ENCODE data around the gene SSB.
"Not testable (repeated sequence)": the region's sequence is repeated elsewhere in the genome, so short reads cannot be mapped to it uniquely, and the experiment has no call there.

SSB gene

DNA sequence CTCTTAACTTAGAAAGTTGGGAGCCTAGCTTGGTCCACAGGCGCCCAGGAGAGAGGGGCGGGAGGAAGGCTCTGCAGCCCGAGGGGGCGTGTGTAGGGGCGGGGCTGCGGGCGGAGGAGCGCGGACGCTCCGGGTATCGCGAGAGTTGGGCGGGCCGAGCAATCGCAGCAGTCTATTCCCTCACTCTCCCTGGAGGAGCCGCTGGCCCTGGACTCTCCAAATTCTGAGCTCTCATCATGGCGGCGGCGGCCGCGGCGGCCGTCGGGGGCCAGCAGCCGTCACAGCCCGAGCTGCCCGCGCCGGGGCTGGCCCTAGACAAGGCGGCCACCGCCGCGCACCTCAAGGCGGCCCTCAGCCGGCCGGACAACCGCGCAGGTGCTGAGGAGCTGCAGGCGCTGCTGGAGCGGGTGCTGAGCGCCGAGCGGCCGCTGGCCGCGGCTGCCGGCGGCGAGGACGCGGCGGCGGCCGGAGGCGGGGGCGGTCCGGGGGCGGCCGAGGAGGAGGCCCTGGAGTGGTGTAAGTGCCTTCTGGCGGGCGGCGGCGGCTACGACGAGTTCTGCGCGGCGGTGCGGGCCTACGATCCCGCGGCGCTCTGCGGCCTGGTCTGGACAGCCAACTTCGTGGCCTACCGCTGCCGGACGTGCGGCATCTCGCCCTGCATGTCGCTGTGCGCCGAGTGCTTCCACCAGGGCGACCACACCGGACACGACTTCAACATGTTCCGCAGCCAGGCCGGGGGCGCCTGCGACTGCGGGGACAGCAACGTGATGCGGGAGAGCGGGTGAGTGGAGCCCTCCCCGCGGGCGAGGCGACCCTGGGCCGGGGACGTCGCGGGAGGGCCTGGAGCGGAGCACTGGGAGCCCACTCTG is 28.8 kb downstream of the SSB start, which contains the start of gene UBR3:
TSS of gene UBR3 (plus strand) at position 183 of the 869 bp plus-strand sequence. CDS start at position 237, 54 bp downstream.
- TF ChIP-seq CTCF (IDR thresholded peaks at IDR 0.05; ENCODE audit: low read depth, low read length, missing control alignments) = no peak
- in situ Hi-C loops (cut with HindIII; ENCODE audit: low sequenced_read_pairs) = no loop called here
- peak; percentile 82 for DNase-seq (ENCODE audit: low read depth)
- H3K4me3 ChIP-seq (ENCODE audit: low read depth, low read length) = peak within 1 kb of the TSS; percentile 75

- no peak for TF ChIP-seq CTCF (IDR thresholded peaks at IDR 0.05; ENCODE audit: low read depth, low read length, missing control alignments)
- DNase-seq (ENCODE audit: low read depth) = no peak
- peak overlapping the region; percentile 75 for H3K4me3 ChIP-seq (ENCODE audit: low read depth, low read length)
- in situ Hi-C loops (cut with HindIII; ENCODE audit: low sequenced_read_pairs) = no loop called here
These were observed 29.6 kb downstream of the SSB start for GRCh38 chr2:169828141-169828811.

DNA sequence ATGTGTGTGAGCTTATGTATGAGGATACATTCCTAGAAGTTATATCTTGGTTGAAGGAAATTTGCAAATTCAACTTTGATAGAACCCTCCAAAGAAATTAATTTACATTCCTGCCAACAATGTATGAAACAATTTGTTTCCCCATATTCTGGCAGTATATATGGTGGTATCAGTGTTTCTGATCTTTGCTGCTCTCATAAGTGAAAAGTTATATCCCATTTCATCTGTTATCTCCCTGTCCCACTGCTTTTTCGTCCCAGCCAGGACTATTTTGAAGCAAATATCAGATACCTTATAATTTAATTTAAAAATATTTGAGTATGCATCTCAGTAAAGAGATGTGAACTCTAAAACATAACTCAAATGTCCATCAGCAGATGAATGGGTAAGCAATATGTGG is 35.7 kb downstream of the SSB start:
- TF ChIP-seq CTCF (IDR thresholded peaks at IDR 0.05; ENCODE audit: low read depth, low read length, missing control alignments) = no peak
- H3K4me3 ChIP-seq (ENCODE audit: low read depth, low read length) = no peak overlapping the region
- in situ Hi-C loops (cut with HindIII; ENCODE audit: low sequenced_read_pairs) = no loop called here
- DNase-seq (ENCODE audit: low read depth) = no peak

DNA sequence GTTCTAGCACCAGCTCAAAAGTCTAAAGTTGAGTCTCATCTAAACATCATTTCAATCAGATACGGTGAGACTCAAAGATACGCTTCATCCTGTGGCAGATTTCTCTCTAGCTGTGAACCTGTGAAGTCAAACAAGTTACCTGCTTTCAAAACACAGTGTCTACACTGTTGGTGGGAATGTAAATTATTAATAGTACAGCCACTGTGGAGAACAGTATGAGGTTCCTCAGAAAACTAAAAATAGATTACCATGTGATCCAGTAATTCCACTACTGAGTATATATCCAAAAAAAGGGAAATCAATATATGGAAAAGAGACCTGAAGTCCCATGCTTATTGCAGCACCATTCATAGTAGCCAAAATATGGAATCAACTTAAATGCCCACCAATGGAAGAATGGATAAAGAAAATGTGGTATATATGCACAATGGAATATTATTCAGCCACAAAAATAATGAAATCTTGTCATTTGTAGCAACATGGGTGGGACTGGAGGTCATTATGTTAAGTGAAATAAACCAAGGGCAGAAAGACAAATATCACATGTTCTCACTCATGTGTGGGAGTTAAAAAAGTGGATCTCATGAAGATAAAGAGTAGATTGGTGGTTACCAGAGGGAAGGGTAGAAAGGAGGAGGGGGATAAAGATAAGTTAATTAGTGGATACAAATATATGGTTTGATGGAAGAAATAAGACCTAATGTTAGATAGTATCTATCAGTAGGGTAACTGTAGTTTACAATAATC is 40.2 kb downstream of the SSB start:
- DNase-seq (ENCODE audit: low read depth) = no peak
- in situ Hi-C loops (cut with HindIII; ENCODE audit: low sequenced_read_pairs) = no loop called here
- no peak for TF ChIP-seq CTCF (IDR thresholded peaks at IDR 0.05; ENCODE audit: low read depth, low read length, missing control alignments)
- no peak overlapping the region for H3K4me3 ChIP-seq (ENCODE audit: low read depth, low read length)

- no peak for TF ChIP-seq CTCF (IDR thresholded peaks at IDR 0.05; ENCODE audit: low read depth, low read length, missing control alignments)
- no peak overlapping the region for H3K4me3 ChIP-seq (ENCODE audit: low read depth, low read length)
- DNase-seq (ENCODE audit: low read depth) = no peak
- in situ Hi-C loops (cut with HindIII; ENCODE audit: low sequenced_read_pairs) = no loop called here
These were observed 41.5 kb downstream of the SSB start for GRCh38 chr2:169839954-169840746.

DNA sequence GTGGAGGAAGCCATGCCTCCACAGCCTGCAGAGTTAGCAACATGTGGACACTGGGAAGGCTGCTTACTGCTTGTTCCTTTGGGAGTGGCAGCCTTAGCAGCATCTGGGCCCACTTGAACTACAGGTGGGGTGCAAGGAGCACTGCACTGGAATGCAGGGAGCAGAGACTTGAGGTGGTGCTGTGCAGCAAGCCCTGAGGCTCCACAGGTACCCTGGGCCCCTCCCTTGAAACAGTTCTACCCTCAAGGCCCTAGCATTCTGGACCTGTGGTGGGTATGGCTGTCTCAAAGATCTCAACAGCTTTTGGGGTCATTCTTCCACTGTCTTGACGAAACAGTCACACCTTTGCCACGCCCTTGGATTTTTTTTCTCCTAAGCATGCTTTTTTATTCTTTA is 42.1 kb downstream of the SSB start:
- no peak for TF ChIP-seq CTCF (IDR thresholded peaks at IDR 0.05; ENCODE audit: low read depth, low read length, missing control alignments)
- no peak for DNase-seq (ENCODE audit: low read depth)
- in situ Hi-C loops (cut with HindIII; ENCODE audit: low sequenced_read_pairs) = no loop called here
- no peak overlapping the region for H3K4me3 ChIP-seq (ENCODE audit: low read depth, low read length)

GRCh38 chr2:169841625-169842024 is 43.0 kb downstream of the SSB start:
- H3K4me3 ChIP-seq (ENCODE audit: low read depth, low read length); in situ Hi-C loops (cut with HindIII; ENCODE audit: low sequenced_read_pairs); DNase-seq (ENCODE audit: low read depth): not testable (repeated sequence)
